Measurements from ENCODE around the gene EIF4G3.

Gene EIF4G3

DNA sequence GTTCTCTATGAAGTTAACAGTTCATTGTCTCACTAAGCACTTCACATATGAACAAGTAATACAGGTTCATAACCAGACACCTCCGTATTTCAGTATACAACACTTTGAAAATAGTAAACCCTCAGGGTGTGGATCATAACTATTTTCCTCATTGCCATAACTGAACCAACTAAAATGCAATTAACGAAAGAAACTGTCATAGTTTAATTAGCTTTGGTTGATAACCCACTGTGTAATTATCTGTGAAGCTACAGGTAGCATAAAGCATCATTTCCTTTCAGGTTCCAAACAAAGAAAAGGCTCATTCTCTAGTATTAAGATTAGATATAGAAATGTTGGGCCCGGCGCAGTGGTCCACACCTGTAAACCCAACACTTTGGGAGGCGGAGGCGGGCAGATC lies 58.5 kb downstream of the EIF4G3 start:
- Histone ChIP-seq H3K9me2 (replicated peaks; ENCODE audit: insufficient read depth, low read length) (no peaks in the 10 kb centered on the region), H3K9me3 (replicated peaks; ENCODE audit: insufficient read depth, low read length) (no peaks in the 10 kb centered on the region), H4K20me1 (ENCODE audit: insufficient read depth, low read length) (no peaks in the 10 kb centered on the region), H2AFZ (ENCODE audit: low read length) (no peak overlapping the region), H3K4me1 (ENCODE audit: low read length) (no peaks in the 10 kb centered on the region), H3K9ac (ENCODE audit: low read length) (no peak overlapping the region), H3K4me3 (ENCODE audit: low read length) (no peak overlapping the region), H3F3A (ENCODE audit: insufficient read depth, low read length) (no peaks in the 10 kb centered on the region), H3K36me3 (replicated peaks; ENCODE audit: insufficient read depth, low read length) (no peaks in the 10 kb centered on the region), H3K4me2 (ENCODE audit: low read depth, low read length) (no peak overlapping the region), H3K79me2 (ENCODE audit: low read length) (no peaks in the 10 kb centered on the region), H3K27ac (ENCODE audit: low read length) (no peak overlapping the region), H3K27me3 (replicated peaks; ENCODE audit: insufficient read depth, low read length) (no peaks in the 10 kb centered on the region)
- no peak for DNase-seq
- TF ChIP-seq EZH2phosphoT487 (IDR thresholded peaks at IDR 0.05; ENCODE audit: low read length) = no peak
- TF ChIP-seq EZH2 (optimal IDR thresholded peaks at IDR 0.05; ENCODE audit: low read depth, low read length) = no peak

GRCh38 chr1:21117597-21118001 lies 59.1 kb downstream of the EIF4G3 start:
- Histone ChIP-seq H3K79me2 (ENCODE audit: low read length) (no peaks in the 10 kb centered on the region), H3K27ac (ENCODE audit: low read length) (no peak overlapping the region), H3K9ac (ENCODE audit: low read length) (no peak overlapping the region), H4K20me1 (ENCODE audit: insufficient read depth, low read length) (no peaks in the 10 kb centered on the region), H3K36me3 (replicated peaks; ENCODE audit: insufficient read depth, low read length) (no peaks in the 10 kb centered on the region), H3K4me3 (ENCODE audit: low read length) (no peak overlapping the region), H3F3A (ENCODE audit: insufficient read depth, low read length) (no peaks in the 10 kb centered on the region), H3K9me3 (replicated peaks; ENCODE audit: insufficient read depth, low read length) (no peaks in the 10 kb centered on the region), H3K4me1 (ENCODE audit: low read length) (no peaks in the 10 kb centered on the region), H2AFZ (ENCODE audit: low read length) (no peak overlapping the region), H3K27me3 (replicated peaks; ENCODE audit: insufficient read depth, low read length) (no peaks in the 10 kb centered on the region), H3K4me2 (ENCODE audit: low read depth, low read length) (no peak overlapping the region), H3K9me2 (replicated peaks; ENCODE audit: insufficient read depth, low read length) (no peaks in the 10 kb centered on the region)
- no peak for DNase-seq
- TF ChIP-seq, protein P1, sequence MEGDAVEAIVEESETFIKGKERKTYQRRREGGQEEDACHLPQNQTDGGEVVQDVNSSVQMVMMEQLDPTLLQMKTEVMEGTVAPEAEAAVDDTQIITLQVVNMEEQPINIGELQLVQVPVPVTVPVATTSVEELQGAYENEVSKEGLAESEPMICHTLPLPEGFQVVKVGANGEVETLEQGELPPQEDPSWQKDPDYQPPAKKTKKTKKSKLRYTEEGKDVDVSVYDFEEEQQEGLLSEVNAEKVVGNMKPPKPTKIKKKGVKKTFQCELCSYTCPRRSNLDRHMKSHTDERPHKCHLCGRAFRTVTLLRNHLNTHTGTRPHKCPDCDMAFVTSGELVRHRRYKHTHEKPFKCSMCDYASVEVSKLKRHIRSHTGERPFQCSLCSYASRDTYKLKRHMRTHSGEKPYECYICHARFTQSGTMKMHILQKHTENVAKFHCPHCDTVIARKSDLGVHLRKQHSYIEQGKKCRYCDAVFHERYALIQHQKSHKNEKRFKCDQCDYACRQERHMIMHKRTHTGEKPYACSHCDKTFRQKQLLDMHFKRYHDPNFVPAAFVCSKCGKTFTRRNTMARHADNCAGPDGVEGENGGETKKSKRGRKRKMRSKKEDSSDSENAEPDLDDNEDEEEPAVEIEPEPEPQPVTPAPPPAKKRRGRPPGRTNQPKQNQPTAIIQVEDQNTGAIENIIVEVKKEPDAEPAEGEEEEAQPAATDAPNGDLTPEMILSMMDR (IDR thresholded peaks at IDR 0.05; ENCODE audit: low read length) = no peak
- no peak for TF ChIP-seq EZH2 (optimal IDR thresholded peaks at IDR 0.05; ENCODE audit: low read depth, low read length)
- no peak for TF ChIP-seq EZH2phosphoT487 (IDR thresholded peaks at IDR 0.05; ENCODE audit: low read length)

DNA sequence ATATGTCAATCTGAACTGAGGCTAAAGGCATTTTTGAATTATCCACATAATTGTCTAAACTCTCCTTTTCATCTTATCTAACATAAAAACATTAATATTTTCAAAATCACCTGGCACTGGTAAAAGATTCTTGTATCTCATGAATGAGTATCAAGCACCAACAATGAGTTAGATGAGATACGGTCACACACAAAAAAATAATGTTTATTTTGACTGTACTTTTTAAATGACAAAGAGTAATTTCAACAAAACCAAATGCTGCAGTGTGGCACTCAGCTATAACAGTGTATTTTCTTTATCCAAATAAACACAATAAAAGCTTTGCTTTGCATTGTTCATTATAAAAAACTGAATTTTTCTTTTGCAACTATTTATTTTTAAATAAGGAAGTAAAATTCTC lies 59.5 kb downstream of the EIF4G3 start:
- H3K27ac ChIP-seq (ENCODE audit: low read length) = no peak overlapping the region
- no peaks in the 10 kb centered on the region for H3K79me2 ChIP-seq (ENCODE audit: low read length)
- TF ChIP-seq EZH2 (optimal IDR thresholded peaks at IDR 0.05; ENCODE audit: low read depth, low read length) (no peak), EZH2phosphoT487 (IDR thresholded peaks at IDR 0.05; ENCODE audit: low read length) (no peak)
- TF ChIP-seq, protein P1 (IDR thresholded peaks at IDR 0.05; ENCODE audit: low read length) = no peak

GRCh38 chr1:21115098-21115760 lies 61.5 kb downstream of the EIF4G3 start:
- no peaks in the 10 kb centered on the region for H3K4me1 ChIP-seq (ENCODE audit: low read length)
- H3K36me3 ChIP-seq (replicated peaks; ENCODE audit: insufficient read depth, low read length) = no peaks in the 10 kb centered on the region
- H3K9me3 ChIP-seq (replicated peaks; ENCODE audit: insufficient read depth, low read length) = no peaks in the 10 kb centered on the region
- no peaks in the 10 kb centered on the region for H4K20me1 ChIP-seq (ENCODE audit: insufficient read depth, low read length)
- H3K79me2 ChIP-seq (ENCODE audit: low read length) = no peaks in the 10 kb centered on the region
- H3K4me2 ChIP-seq (ENCODE audit: low read depth, low read length) = no peak overlapping the region
- H3K4me3 ChIP-seq (ENCODE audit: low read length) = no peak overlapping the region
- H3K9ac ChIP-seq (ENCODE audit: low read length) = no peak overlapping the region
- no peak overlapping the region for H2AFZ ChIP-seq (ENCODE audit: low read length)
- TF ChIP-seq, protein P1 (IDR thresholded peaks at IDR 0.05; ENCODE audit: low read length) = no peak
- TF ChIP-seq EZH2phosphoT487 (IDR thresholded peaks at IDR 0.05; ENCODE audit: low read length) = no peak
- TF ChIP-seq EZH2 (optimal IDR thresholded peaks at IDR 0.05; ENCODE audit: low read depth, low read length) = no peak
- H3K27me3 ChIP-seq (replicated peaks; ENCODE audit: insufficient read depth, low read length) = no peaks in the 10 kb centered on the region
- DNase-seq = no peak
- no peaks in the 10 kb centered on the region for H3F3A ChIP-seq (ENCODE audit: insufficient read depth, low read length)
- H3K27ac ChIP-seq (ENCODE audit: low read length) = no peak overlapping the region
- no peaks in the 10 kb centered on the region for H3K9me2 ChIP-seq (replicated peaks; ENCODE audit: insufficient read depth, low read length)

More for the DNA sequence above, 59.5 kb downstream of the EIF4G3 start:
- Histone ChIP-seq H3K9me3 (replicated peaks; ENCODE audit: insufficient read depth, low read length) (no peaks in the 10 kb centered on the region), H3F3A (ENCODE audit: insufficient read depth, low read length) (no peaks in the 10 kb centered on the region), H3K4me1 (ENCODE audit: low read length) (no peaks in the 10 kb centered on the region), H2AFZ (ENCODE audit: low read length) (no peak overlapping the region), H3K36me3 (replicated peaks; ENCODE audit: insufficient read depth, low read length) (no peaks in the 10 kb centered on the region), H3K9ac (ENCODE audit: low read length) (no peak overlapping the region), H3K4me2 (ENCODE audit: low read depth, low read length) (no peak overlapping the region), H3K4me3 (ENCODE audit: low read length) (no peak overlapping the region), H3K9me2 (replicated peaks; ENCODE audit: insufficient read depth, low read length) (no peaks in the 10 kb centered on the region), H4K20me1 (ENCODE audit: insufficient read depth, low read length) (no peaks in the 10 kb centered on the region), H3K27me3 (replicated peaks; ENCODE audit: insufficient read depth, low read length) (no peaks in the 10 kb centered on the region)
- DNase-seq = no peak
